NCI-H2196 (cell line): ENCODE results near the gene ADAMTS17.

ENCODE experiments used
- DNase-seq: peaks from one replicate; lab custom pipeline; 2025; ENCODE audit not compliant: unreplicated experiment; lab: John Stamatoyannopoulos, UW

ADAMTS17 gene

DNA sequence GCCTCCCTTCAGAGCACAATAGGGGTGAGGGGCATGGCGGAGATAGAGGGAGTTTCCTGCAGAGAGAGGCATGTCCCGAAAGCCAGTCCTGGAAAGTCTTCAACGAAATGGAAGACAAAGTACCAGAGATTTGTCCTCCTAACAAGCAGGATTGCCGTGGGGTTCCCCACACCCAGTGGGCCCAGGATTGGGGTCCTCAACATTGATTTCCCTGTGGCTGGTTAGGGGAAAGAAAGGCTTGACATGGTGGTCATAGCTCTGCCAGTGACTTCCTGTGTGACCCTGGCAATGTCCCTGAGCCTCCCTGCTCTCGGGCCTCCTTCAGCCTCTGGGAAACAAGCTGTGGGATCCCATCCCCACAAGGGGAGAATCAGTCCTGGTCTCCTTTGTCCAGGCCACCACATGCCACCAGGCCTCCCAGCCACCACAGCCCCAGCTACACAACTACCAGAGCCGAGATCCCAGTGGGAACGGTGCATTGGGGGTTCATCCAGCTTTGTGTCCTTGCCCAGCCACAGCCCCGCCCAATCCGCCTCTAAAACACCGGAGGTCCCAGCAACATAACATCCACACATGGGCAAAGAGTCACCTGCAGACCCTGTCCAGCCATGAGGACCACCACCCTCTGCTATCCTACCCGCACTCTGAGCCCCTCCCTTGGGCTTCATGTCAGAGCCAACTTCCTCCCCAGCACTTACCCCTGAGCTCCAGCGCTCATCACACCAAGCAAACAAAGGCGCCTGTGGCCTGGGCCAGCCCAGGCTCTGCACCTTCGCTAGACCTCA lies 63.0 kb downstream of the ADAMTS17 start:
- no peak for DNase-seq

DNA sequence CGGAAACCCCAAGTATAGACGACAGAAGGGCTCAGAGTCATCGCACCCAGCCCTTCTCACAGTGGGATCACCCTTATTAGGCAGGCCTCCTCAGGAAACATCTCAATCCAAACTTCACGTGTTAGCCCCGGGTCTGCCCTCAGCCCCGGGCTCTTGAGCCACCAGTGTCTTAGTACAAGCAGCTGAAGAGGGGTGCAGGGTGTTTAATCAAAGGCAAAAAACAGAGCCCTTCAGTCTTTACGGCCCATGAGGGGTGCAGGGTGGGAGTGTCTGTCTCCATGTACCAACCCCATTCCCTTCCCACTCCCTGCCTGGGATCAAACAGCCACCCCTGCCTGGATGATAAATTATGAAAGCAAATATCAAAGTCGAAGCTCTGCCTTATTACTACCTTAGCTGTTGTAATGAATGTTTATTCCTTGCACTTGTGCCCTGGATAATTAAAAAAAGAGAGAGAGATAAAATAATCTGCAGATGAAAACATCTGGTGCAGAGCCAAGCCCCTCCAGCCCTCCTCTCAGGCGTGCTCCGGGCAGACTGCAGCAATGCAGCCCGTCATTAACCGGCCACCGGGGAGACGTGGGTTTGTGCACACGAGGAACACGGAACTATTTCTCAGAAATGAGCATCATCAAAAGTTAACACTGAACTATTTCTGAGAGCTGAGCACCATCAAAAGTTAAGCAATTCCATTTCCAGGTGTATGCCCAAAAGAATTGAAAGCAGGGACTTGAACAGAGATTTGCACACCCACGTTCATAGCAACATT lies 64.5 kb downstream of the ADAMTS17 start:
- no peak for DNase-seq

DNA sequence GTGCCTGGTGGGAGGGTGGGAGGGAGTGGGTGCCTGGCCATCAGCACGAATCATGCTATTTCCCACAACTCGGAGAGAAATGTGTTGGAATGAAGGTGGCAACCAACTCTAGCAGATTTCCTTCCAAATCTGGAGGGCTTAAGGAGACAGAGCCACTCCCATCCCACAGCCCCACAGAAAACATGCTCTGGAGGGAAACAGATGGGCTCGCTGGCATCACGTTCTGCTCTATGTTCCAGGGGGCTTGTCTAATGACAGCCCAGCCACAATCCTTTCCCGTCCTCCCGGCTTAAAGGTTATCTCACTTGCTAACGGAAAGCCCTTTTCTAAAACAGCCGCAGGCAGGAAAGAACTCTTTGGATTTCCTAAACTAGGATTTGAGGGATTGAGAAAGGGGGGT lies 65.3 kb downstream of the ADAMTS17 start:
- no peak for DNase-seq

DNA sequence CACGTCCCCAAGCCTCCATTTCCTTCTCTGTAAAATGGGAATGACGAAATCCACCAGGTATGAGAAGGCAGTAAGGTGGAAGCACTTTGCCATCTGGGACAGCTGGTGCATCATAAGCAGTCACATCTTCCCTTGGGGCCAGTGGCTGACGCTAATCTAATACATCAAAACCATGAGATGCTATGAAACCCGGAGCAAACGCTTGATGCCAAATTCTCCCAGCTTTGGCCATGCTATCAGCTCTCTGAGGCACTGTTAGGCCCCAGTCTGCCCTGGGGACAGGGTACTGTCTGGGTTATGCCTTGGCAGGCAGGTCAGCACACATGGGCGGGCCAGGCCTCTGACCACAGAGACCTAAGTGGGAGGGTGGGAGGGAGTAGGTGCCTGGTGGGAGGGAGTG lies 66.1 kb downstream of the ADAMTS17 start:
- no peak for DNase-seq

DNA sequence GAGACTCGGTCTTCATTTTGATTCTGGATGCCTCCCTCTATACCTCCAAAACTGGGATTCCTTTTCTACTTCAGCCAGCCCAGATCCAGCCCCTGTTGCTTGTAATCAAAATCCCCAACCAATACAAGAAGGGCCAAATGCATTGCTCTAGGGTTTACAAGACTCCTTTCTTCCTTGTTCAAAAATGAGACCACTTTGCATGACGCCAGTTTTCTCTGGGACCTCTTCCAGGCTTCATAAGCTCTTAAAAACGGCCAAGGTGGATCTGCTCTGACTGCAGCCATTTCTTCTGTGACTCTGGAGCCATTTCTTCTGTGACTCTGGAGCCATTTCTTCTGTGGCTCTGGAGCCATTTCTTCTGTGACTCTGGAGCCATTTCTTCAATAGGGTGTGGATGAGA lies 71.9 kb downstream of the ADAMTS17 start:
- DNase-seq: no peak

DNA sequence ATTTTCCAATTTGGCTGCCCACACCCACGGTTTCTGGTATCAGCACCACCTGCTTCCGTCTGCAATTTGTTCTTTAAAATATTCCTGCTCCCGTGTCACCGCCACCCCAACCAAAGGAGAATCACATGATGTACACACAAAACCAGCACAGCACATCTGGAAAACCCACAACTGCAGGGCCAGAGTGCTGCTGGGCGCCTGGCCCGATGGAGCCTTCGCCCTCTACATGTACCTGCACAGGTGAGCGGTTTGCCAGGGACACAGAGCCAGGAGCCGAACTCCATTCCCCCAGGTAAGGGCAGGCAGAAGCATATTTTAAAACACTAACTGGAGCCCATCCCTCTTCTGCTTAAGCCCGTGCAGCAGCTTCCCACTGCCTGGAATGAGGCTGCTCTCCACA lies 75.6 kb downstream of the ADAMTS17 start:
- DNase-seq: no peak

DNA sequence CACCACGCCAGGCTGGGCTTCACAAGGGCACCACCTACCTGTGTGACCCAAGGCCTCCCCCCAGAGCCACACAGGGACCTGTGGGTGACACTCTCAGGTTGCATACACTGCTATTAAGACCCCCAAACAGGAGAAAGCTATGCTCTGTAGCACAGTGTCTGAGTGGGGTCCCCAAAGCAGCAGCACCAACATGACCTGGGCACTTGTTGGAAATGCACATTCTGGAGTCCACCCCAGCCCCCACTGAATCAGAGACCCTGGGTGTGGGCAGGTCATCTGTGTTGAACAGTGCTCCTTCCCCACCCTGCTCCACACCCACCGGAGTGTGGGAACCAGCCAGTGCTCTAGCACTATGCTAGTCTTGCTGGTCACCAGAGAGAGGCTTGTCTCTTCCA lies 76.1 kb downstream of the ADAMTS17 start:
- no peak for DNase-seq

DNA sequence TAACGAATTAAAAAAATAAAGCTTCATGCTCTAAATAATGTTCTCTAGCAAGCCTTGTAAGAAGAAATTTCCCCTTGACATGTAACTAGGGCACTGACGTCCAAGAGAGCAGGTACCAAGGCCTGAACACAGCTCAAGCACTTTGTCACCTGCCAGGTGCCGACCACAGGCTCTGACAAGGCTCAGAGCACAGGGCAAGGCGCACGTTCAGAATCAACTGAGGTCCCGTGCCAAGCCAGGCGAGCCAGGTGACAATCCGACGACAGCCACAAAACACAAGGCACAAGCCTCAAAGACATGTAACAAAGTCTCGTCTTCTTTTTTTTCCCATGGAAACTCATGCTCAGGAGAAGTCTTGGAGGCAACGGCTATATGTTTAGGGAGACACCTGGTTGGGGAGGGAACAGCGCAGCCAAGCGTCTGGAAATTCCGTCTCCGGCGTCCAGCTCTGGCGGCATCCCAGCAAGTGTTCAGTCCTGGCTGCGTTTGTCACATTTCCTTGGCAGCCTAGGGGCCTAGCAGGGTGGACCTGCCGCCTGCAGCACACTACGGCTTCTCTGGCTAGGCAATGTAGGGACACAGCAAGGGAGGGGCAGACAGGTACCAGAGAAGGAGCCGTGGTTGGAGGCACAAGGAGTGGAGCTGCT lies 76.7 kb downstream of the ADAMTS17 start:
- DNase-seq: no peak

DNA sequence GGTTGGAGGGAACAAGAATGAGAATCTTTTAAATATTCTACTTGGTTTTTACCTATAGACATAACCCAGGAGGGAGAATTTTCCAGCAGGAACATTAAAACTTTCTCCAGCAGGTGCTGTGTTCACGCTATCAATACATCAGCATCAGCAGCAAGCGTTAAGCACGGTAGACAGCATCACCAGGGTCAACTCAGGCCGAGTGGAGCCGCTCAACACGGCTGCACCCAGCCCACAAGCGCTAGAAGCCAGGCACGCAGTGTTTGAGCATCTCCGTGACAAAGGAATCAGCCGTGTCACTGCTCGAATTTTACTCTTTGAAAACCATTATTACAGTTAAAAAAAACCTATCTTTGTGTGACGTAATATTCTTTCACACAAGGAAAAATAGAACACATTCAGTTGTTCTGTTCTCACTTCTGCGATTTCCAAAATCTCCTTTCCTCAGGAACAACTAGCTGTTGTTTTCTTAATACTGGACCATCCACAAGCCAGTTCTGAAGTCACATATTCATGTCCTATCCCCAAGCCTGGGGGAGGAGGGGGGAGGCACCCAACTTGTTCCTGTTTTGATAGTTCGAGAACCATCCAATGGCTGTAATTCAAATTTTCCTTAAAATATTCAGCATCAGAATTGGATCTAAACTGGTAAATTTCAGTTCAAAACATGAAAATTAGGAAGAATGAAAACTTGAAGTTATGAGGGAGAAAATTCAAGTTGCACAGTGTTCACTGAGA lies 77.9 kb downstream of the ADAMTS17 start:
- DNase-seq: no peak

DNA sequence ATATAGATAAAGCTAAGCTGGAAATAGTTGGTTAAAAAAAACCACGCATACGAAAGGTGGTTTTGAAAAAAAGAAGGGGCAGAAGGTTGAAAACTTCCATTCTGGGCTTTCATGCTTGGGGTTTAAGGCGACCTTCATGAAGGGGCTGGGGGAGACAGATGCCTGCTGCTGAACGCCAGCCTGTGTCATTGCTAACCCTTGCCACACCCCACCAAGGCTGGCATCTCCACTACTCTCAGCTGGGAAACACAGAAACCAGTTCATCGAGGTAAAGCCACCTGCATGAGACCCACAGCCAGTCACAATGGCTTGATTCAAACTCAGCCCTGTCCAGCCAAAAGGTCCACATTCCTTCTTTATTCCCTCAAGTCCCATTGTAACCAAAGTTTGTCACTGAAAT lies 78.7 kb downstream of the ADAMTS17 start:
- DNase-seq: no peak

DNA sequence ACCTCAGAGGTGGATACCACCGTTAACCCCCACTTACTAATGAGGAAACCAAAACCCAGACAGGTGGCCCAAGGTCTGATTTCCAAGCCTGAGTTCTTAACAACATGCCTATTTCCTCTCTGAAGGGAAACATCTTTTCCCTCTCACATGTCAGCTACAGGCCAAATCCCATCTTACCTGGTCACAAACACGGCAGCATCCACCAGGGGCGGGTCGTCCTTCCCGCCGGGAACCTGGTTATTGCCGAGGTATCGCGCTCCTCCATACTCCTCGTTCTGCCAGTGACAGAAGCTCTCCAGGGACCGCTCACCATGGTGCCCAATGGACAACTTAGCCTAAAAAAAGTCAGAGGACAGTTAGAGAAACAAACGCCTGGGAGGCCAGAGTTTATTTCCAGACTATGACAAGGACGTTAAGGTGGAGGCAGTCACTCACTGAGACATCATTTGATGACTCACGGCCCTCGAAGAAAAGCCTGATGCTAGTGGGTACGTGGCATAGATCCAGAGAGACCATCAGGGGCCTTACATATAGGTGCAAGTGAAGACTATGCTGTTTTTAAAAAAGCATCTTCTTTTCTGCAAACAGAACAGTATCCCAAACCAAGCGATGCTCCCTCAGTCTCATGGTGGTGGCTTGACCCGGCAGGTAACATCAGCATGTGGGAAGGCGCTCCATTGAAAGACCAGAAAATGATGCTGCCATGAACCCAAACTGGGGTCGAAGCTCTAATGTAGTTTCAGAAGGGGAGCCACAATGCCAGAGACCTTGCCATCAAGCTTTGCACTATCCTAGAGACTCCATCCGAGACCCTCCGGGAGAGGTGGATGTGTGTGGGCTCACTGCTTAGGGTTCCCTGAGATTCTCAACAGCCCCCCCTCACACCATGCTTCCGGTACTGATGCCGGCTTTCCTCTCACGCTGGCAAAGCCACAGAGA lies 80.2 kb downstream of the ADAMTS17 start:
- DNase-seq: no peak

DNA sequence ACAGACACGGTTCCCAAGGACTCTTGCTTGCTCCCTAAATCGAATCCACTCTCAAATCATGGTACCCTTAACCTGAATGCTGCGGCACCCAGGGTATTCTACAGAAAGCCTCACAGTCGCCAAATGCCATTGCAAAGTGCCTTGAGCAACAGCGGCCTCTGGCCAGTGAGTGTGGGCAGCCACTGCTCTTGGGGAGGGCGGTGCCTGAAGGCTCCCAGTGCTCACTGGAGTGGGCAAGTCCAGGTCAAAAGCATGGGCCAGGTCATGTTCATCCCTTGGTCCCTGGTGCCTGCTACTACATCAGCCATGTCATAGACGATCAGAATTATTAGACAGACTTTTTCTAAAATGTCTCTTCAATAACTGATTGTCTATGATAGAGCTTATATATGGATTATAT lies 82.5 kb downstream of the ADAMTS17 start:
- no peak for DNase-seq

DNA sequence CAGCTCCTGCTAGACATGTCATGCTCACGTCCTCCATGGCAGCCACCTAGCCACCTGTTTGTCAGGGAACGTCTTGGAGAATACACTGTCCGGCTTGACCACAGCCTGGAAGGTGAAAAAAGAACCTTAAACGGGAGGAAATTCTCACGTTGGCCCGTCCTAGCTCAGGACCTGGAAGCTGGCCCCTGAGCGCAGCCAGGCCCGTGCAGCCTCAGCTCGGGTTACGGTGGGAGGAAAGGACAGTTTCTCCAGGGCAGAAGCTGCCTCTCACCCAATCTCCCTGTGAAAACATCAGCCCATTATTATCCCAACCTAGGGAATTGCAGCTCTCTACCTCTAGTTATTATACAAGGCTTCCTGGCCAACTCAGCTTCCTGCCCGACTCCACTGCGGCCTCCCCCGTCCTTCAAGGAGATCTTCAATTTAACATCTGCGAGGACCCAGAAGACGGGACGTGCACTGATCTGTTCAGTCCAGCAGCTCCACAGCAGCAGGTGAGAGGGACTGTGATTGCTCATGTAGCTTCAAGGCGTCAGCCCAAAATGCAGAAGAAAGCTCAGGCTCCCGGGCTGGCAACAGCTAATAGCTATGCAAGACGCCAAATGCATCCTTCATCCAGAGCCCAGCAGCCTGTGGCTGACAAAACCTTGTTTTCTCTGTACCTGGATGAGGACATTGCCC lies 84.7 kb downstream of the ADAMTS17 start:
- DNase-seq: no peak

DNA sequence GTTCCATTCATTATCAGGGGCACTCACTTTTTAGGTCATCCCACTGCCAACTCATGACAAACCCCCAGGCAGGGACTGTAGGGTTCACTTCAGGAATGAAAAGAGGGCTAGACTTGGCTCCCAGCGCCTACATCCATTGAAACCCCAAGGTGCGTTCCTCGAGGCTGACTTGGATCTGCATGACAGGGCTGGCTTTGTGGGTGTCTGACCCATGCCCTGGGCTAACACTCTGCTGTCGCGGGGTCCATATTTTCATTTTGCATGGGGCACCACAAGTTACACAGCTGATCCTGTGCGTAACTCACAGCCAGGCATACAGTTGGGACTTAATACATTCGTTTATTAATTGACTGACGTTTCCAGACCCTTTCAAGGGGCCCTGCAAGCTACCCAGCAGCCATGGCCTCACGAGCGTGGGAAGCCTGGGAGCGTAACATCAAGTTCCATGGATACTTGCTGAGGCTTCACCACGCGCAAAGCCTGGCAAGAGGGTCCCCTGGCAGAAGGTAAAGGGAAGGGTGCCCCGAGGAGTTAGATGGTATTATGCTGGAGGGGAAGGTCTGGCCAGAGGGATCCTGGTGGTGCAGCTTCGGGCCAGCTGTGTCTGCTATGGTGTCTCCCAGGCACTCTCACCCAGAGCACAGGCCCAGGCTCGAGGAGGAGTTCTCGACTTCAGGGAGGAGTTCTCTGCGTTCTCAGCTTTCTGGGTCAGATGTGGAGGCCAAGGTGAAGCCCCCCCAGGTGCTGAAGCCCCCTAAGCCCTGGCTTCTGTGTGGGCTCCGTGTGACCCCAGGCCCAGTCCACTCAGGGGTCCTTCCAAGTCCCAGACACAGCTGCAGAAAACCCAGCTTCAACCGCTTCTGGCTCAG lies 85.4 kb downstream of the ADAMTS17 start:
- DNase-seq: no peak

DNA sequence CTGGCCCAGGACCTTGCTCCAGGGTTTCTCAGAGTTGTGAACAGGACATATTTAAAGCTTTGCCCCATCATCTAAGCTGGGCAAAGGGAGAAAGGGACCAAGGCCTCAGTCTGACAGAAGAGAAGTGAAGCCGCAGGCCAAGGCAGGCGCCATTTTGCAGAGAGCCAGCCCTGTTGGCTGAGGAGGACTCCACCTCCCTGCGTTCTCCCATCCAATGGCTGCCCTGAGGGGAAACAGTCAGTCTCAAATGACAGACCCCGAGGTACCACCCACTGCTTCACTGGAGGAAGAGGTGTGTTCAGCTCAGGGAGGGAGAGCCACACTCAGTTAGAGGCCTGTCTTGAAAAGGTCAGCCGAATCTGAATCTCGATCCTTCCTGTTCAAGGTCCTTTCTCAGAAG lies 86.1 kb downstream of the ADAMTS17 start:
- no peak for DNase-seq

DNA sequence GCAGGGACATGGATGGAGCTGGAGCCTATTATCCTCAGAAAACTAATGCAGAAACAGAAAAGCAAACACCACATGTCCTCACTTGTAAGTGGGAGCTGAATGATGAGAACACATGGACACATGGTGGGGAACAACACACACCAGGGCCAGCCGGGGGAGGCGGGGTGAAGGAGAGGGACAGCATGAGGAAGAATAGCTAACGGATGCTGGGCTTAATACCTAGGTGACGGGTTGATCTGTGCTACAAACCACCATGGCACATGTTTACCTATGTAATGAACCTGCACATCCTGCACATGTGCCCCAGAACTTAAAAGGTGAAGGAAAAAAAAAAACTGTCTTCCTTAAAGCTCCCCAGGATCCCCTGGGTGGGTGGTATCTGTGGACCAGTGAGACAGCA lies 87.1 kb downstream of the ADAMTS17 start:
- no peak for DNase-seq

DNA sequence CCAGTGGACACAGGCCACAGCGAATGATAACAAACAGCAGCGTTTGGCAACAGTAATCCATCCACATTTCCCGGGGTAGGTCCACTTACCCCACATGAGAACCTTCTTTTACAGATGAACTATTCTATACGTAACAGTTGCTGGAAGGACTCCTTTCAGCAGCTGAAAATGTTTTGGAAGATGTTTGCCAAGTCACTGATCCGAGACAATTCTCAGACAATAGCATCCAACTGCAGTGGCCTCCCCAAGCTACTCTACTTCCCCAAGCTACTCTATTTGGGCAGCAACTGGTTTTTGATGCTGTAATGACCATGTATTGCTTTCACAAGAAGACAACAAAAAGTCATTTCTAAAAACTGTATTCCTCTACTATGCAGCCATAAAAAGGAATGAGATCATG lies 87.5 kb downstream of the ADAMTS17 start:
- no peak for DNase-seq

DNA sequence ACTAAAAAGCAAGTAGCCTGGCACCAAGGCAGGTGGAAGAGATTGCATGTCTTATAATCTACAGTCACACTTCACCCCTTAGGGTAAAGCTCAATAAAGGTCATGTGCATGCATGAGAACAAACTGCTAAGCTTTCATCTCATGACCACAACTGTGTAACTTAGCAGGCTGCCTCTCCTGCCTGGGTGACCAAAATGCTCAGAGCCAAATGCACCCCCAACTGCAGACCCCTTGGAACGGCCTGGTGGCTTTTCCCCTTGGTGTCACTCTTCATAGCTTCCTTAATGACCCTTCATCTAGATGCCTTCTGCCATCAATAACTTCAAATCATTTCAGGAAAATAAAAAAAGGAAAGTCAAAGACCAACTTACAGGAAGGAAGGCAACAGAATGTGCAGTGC lies 88.1 kb downstream of the ADAMTS17 start:
- no peak for DNase-seq
